ENCODE measurements around the gene DRAXIN.

Gene DRAXIN

DNA sequence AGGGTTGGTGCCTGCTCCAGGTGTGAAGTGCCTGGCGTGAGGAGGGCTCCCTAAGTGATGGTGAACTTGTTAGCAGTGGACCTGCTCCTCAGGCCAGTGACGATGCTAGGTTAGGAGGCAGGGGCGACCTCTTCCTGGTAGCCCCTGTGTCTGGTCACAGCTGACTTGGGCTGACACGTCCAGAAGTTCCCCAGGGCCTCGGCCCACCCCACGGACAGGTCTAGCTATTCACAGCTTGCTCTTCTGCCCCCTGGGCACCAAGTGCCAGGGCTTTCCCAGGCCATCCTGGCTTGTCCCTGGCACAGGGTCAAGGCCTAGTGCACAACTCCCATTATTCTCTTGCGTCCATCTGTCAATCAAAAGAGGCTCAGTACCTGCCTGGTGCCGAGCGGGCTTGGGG is 59.6 kb downstream of the DRAXIN start:
- TF ChIP-seq EZH2 (IDR thresholded peaks at IDR 0.05; ENCODE audit: borderline replicate concordance, low read length): no peak
- TF ChIP-seq, protein P1, sequence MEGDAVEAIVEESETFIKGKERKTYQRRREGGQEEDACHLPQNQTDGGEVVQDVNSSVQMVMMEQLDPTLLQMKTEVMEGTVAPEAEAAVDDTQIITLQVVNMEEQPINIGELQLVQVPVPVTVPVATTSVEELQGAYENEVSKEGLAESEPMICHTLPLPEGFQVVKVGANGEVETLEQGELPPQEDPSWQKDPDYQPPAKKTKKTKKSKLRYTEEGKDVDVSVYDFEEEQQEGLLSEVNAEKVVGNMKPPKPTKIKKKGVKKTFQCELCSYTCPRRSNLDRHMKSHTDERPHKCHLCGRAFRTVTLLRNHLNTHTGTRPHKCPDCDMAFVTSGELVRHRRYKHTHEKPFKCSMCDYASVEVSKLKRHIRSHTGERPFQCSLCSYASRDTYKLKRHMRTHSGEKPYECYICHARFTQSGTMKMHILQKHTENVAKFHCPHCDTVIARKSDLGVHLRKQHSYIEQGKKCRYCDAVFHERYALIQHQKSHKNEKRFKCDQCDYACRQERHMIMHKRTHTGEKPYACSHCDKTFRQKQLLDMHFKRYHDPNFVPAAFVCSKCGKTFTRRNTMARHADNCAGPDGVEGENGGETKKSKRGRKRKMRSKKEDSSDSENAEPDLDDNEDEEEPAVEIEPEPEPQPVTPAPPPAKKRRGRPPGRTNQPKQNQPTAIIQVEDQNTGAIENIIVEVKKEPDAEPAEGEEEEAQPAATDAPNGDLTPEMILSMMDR (IDR thresholded peaks at IDR 0.05; ENCODE audit: low read length): no peak
- H4K20me1 ChIP-seq (ENCODE audit: insufficient read depth, low read length): no peaks in the 10 kb centered on the region
- no peak overlapping the region for H3K9ac ChIP-seq (ENCODE audit: low read length)
- H3K4me3 ChIP-seq (ENCODE audit: low read depth, low read length, poor library complexity, severe bottlenecking): no peak overlapping the region
- H3K27me3 ChIP-seq (ENCODE audit: insufficient read depth, low read length): peaks cover 3% of the 10 kb centered on the region; the same call in 1 of the 2 replicates
- no peaks in the 10 kb centered on the region for H3K79me2 ChIP-seq (ENCODE audit: insufficient read depth, low read length)
- H3K4me2 ChIP-seq (ENCODE audit: low read length): no peak overlapping the region
- H3K9me3 ChIP-seq (ENCODE audit: low read length): no peaks in the 10 kb centered on the region
- H3K36me3 ChIP-seq (ENCODE audit: insufficient read depth, low read length): no peaks in the 10 kb centered on the region
- no peak overlapping the region for H2AFZ ChIP-seq (ENCODE audit: low read length)
- H3K27ac ChIP-seq (ENCODE audit: low read depth, low read length, poor library complexity, severe bottlenecking): no peak overlapping the region
- no peaks in the 10 kb centered on the region for H3K9me2 ChIP-seq (ENCODE audit: low read depth, low read length)
- H3K4me1 ChIP-seq (ENCODE audit: insufficient read depth, low read length, severe bottlenecking): no peaks in the 10 kb centered on the region
- H3F3A ChIP-seq (ENCODE audit: insufficient read depth, low read length): no peaks in the 10 kb centered on the region

GRCh38 chr1:11752359-11753088 is 61.0 kb downstream of the DRAXIN start:
- Histone ChIP-seq H2AFZ (ENCODE audit: low read length) (no peak overlapping the region), H3K79me2 (ENCODE audit: insufficient read depth, low read length) (no peaks in the 10 kb centered on the region), H3F3A (ENCODE audit: insufficient read depth, low read length) (no peaks in the 10 kb centered on the region), H3K36me3 (ENCODE audit: insufficient read depth, low read length) (no peaks in the 10 kb centered on the region; the same call in 1 of the 2 replicates), H3K4me2 (ENCODE audit: low read length) (no peak overlapping the region), H3K9me3 (ENCODE audit: low read length) (peaks cover 4% of the 10 kb centered on the region; the same call in 1 of the 2 replicates), H3K9ac (ENCODE audit: low read length) (no peak overlapping the region), H3K27me3 (ENCODE audit: insufficient read depth, low read length) (peaks cover 3% of the 10 kb centered on the region; the same call in 1 of the 2 replicates), H4K20me1 (ENCODE audit: insufficient read depth, low read length) (no peaks in the 10 kb centered on the region), H3K9me2 (ENCODE audit: low read depth, low read length) (no peaks in the 10 kb centered on the region), H3K4me1 (ENCODE audit: insufficient read depth, low read length, severe bottlenecking) (no peaks in the 10 kb centered on the region), H3K27ac (ENCODE audit: low read depth, low read length, poor library complexity, severe bottlenecking) (no peak overlapping the region), H3K4me3 (ENCODE audit: low read depth, low read length, poor library complexity, severe bottlenecking) (no peak overlapping the region)
- TF ChIP-seq, protein P1 (IDR thresholded peaks at IDR 0.05; ENCODE audit: low read length): no peak
- TF ChIP-seq EZH2 (IDR thresholded peaks at IDR 0.05; ENCODE audit: borderline replicate concordance, low read length): no peak

- no peak overlapping the region for H3K9ac ChIP-seq (ENCODE audit: low read length)
- TF ChIP-seq EZH2 (IDR thresholded peaks at IDR 0.05; ENCODE audit: borderline replicate concordance, low read length): no peak
- TF ChIP-seq, protein P1 (IDR thresholded peaks at IDR 0.05; ENCODE audit: low read length): no peak
- H3K27me3 ChIP-seq (ENCODE audit: insufficient read depth, low read length): peaks cover 3% of the 10 kb centered on the region; the same call in 1 of the 2 replicates
- no peaks in the 10 kb centered on the region for H4K20me1 ChIP-seq (ENCODE audit: insufficient read depth, low read length)
- no peaks in the 10 kb centered on the region for H3K9me2 ChIP-seq (ENCODE audit: low read depth, low read length)
- no peak overlapping the region for H3K27ac ChIP-seq (ENCODE audit: low read depth, low read length, poor library complexity, severe bottlenecking)
- H2AFZ ChIP-seq (ENCODE audit: low read length): no peak overlapping the region
- H3F3A ChIP-seq (ENCODE audit: insufficient read depth, low read length): no peaks in the 10 kb centered on the region
- no peaks in the 10 kb centered on the region; the same call in 1 of the 2 replicates for H3K36me3 ChIP-seq (ENCODE audit: insufficient read depth, low read length)
- H3K9me3 ChIP-seq (ENCODE audit: low read length): peaks cover 4% of the 10 kb centered on the region; the same call in 1 of the 2 replicates
- H3K4me2 ChIP-seq (ENCODE audit: low read length): no peak overlapping the region
- no peaks in the 10 kb centered on the region for H3K79me2 ChIP-seq (ENCODE audit: insufficient read depth, low read length)
- H3K4me1 ChIP-seq (ENCODE audit: insufficient read depth, low read length, severe bottlenecking): no peaks in the 10 kb centered on the region
- no peak overlapping the region for H3K4me3 ChIP-seq (ENCODE audit: low read depth, low read length, poor library complexity, severe bottlenecking)
These were observed 62.2 kb downstream of the DRAXIN start for GRCh38 chr1:11753555-11754208.
